HL-60 (cell line): ENCODE measurements around the gene RNASE1.

Experiments
- CTCF ChIP-seq: IDR thresholded peaks from one replicate; pipeline ENCODE4 v1.5.1; 2011; ENCODE audit warnings: low read length, control low read depth, inconsistent platforms; ENCODE audit not compliant: insufficient read depth
- POLR2AphosphoS5 ChIP-seq: IDR thresholded peaks from 2 replicates; pipeline ENCODE4 v1.6.1; 2012; ENCODE audit warnings: low read depth

DNA sequence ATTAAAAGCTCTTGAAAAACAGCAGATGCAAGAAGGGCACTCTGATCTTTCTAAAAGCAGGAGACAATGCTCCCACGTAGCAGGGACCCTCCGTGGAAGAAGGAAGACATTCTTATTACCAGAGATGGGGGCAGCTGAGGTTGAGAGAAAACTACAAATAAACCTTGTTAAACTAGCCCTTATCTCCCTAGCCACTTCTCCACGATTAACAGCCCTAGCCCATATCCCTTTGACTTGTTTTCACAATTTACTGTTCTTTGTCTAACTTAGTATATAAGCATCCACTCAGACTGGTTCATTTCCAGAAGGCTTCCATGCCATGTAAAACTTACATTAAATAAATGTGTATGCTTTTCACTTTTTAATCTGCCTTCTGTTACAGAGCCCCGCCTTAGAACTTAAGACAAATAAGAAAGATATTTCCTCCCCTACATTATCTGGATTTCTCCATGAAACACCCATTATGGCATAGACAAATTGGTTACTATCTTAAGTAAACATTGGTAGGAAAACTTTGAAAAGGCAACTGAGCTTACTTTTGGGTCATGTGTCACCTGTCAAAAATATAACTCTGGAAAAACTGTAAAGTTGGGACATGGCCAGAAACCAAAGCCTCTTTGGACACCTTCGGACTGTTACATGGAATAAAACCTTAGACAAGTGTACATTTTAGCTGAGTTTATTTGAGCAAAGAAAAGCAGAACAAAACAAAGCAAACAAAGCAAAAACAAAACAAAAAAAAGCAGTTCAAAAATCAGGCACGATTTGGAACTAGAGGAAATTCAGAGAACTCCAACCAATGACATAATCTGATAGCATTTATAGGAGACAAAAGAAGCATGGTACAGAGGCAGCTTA, 4.9 kb upstream of the RNASE1 start:
- TF ChIP-seq CTCF: no peak
- no peak for TF ChIP-seq POLR2AphosphoS5
